ENCODE data around the gene ABHD16B. TPM values are rescaled to one million over a fixed set of nuclear protein-coding genes. Genes with fewer than 3 reads are reported as not detected.

ABHD16B gene
- total RNA-seq, 1 experiment from 2014 or later: not detected

GRCh38 chr20:63831993-63832686 lies 29.2 kb upstream of the ABHD16B start:
- in situ Hi-C loops (cut with HindIII; ENCODE audit: low pct_unique_long_range_greater_than_20kb, low sequenced_read_pairs): no loop called here
- no peak for DNase-seq (ENCODE audit: low read depth)

GRCh38 chr20:63833776-63834490 lies 27.4 kb upstream of the ABHD16B start:
- no peak for DNase-seq (ENCODE audit: low read depth)
- in situ Hi-C loops (cut with HindIII; ENCODE audit: low pct_unique_long_range_greater_than_20kb, low sequenced_read_pairs): no loop called here

- in situ Hi-C loops (cut with HindIII; ENCODE audit: low pct_unique_long_range_greater_than_20kb, low sequenced_read_pairs): no loop called here
- DNase-seq (ENCODE audit: low read depth): no peak
Observed at GRCh38 chr20:63834491-63834880, 26.8 kb upstream of the ABHD16B start.

DNA sequence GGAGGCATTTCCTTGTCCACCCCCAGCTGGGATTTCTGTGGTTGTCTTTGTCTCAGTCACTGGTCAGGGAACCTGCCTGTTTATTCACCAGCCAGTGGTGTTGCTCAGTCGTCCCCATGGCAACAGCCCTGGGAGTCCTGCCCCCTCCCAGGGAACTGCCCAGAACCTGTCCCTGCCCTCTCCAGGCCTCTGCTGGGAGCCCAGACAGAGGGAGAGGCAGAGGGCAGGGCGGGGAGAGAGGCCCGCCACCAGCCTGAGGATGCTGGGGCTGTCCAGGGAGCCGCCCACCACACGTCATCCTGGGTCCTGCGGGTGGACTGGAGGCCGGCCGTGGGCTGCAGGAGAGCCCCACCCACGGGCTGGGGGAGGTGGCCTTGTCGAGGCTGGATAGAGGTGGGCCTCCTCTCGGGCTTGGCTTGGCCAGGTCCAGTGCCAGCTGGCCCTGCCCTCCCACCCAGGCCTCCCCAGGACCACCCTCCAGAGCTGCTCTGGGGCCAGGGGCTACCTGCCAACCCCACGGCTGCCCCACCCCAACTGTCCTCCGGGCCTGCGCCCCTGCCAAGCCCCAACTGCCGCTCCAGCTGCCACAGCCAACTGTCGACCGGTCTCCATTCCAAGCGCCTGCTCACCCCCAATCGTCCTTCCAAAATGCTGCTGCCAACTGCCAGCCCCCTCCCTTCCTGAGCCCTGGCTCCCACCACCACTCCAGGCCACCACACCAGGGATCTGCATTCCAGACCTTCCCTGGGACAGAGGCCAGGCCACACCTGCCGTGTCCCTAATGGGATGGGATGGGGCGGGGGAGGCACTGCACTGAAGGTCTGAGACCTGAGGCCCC lies 26.1 kb upstream of the ABHD16B start:
- peak; percentile 99 for DNase-seq (ENCODE audit: low read depth)
- in situ Hi-C loops (cut with HindIII; ENCODE audit: low pct_unique_long_range_greater_than_20kb, low sequenced_read_pairs): no loop called here

DNA sequence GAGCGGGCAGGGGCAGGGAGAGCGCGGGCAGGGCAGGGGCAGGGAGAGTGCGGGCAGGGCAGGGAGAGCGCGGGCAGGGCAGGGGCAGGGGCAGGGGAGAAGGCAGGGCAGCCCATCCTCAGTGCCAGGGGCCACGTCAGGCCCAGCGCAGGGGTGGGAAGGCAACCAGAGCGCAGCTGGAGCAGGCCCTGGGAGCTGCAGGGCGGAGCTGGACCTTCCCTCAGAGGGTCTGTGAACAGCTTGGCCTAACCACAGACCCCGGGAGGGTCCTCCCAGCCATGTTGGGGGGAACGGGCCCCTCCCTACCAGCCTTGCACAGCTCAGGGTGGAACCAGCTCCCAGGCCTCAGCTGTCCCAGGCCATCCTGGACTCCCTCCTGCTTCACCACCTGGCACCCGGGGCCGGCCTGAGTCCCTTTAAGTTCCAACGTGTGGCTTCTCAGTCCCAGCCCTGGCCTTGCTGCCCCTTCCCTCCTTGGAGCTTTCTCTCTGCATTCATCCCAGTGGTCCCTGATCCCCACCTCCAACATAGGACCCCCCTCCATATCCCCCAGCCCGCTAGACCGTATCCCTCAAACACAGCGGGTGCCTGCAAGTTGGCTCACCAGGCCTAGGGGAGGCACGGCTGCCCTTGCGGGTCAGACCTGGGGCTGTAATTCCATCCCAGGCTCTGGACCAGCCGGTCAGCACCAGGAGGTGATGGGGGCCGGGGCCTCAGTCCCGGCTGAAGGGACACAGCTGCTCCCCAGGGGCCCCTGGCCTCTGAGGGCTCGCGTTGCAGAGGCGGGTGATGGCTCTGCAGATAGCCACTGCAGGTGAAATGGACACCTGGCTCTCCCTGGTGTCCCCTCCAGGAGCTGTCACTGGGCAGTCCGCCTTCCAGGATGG lies 24.6 kb upstream of the ABHD16B start:
- no peak for DNase-seq (ENCODE audit: low read depth)
- in situ Hi-C loops (cut with HindIII; ENCODE audit: low pct_unique_long_range_greater_than_20kb, low sequenced_read_pairs): no loop called here

GRCh38 chr20:63837479-63837878 lies 23.8 kb upstream of the ABHD16B start:
- DNase-seq (ENCODE audit: low read depth): no peak
- in situ Hi-C loops (cut with HindIII; ENCODE audit: low pct_unique_long_range_greater_than_20kb, low sequenced_read_pairs): no loop called here

DNA sequence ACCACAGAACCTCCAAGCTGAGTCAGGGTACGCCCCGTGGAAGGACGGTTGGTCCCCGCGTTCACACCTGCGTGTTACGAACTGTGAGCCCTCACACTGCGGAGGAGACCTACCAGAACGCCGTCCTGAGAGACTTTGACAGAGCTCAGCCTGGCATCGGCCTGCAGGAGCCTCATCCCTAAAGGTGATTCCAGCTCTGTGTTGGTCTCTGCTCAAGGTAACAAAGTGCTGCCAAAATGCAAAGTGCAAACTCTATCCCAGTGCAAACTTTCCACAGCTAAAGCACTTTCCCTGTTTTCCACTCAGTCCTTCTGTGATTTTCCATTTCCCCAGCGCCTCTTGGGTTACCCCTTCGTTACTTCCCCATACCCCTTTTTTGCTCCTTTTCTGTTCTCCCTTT lies 21.7 kb upstream of the ABHD16B start:
- no peak for DNase-seq (ENCODE audit: low read depth)
- in situ Hi-C loops (cut with HindIII; ENCODE audit: low pct_unique_long_range_greater_than_20kb, low sequenced_read_pairs): no loop called here

DNA sequence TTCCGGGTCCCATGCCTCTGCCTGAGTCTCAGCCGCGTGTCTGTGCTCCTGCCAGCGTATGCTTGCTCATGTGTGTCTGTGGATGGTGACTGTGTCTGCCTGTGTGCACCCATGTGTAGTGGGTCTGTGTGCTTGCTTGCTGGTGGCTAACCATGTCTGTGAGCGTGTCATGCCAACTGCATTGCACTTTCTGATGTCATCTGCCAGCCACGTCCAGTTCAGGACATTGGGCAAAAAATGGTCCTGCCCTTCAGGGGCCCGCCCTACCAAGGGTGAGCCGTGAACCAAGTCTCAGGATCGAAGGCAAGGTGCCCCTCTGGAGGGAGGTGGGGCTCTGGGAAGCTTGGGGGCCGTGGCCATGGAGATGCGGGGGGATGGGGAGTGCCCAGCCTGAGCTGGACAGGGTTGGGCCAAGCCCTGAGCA lies 20.9 kb upstream of the ABHD16B start:
- no peak for DNase-seq (ENCODE audit: low read depth)
- in situ Hi-C loops (cut with HindIII; ENCODE audit: low pct_unique_long_range_greater_than_20kb, low sequenced_read_pairs): no loop called here

GRCh38 chr20:63842258-63842657 lies 19.0 kb upstream of the ABHD16B start:
- no peak for DNase-seq (ENCODE audit: low read depth)
- in situ Hi-C loops (cut with HindIII; ENCODE audit: low pct_unique_long_range_greater_than_20kb, low sequenced_read_pairs): no loop called here

GRCh38 chr20:63843222-63843621 lies 18.1 kb upstream of the ABHD16B start:
- no peak for DNase-seq (ENCODE audit: low read depth)

DNA sequence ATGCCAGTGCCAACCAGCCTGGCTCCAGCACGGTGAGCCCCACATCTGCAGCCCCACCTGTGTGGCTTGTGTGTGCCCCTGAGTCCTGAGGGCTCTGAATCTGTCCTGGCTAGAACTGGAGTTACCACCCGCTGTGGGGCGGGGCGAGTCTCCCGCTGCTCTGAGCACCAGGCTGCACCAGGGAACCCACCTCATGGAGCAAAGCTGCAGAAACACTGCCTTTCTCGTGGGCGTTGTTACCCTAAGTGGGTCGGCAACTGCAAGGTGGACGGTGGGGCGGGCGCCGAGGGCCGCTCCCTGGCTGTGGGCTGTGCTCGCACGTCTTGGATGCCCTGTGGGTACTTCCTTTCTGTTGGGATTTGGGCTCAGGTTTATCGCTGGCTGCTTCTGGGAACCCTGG lies 17.5 kb upstream of the ABHD16B start:
- in situ Hi-C loops (cut with HindIII; ENCODE audit: low pct_unique_long_range_greater_than_20kb, low sequenced_read_pairs): no loop called here
- no peak for DNase-seq (ENCODE audit: low read depth)

More at GRCh38 chr20:63843222-63843621, 18.1 kb upstream of the ABHD16B start:
- in situ Hi-C loops (cut with HindIII; ENCODE audit: low pct_unique_long_range_greater_than_20kb, low sequenced_read_pairs): no loop called here

DNA sequence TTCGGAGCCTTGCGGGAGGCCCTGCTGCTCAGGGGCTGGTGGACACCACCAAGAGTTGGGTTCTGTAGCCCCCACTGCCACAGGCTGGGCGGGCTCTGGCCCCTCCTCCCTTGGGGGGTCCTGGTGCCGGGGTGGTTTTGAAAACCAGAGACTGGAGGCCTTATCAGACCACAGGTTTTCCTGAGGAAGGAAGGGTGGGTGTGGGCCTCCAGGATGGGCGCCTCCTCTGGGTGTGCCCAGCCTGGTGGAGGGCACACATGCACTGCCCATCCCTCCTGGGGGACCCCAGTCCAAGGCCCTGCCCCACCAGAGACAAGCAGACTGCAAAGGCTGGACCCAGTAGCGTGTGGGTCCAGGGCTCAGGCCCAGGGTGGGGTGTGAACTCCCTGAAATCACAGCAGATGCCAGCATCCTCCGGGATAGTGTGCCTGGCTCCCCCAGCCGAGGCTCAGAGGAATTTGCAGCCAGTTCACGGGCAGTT lies 16.7 kb upstream of the ABHD16B start:
- DNase-seq (ENCODE audit: low read depth): no peak
- in situ Hi-C loops (cut with HindIII; ENCODE audit: low pct_unique_long_range_greater_than_20kb, low sequenced_read_pairs): no loop called here

DNA sequence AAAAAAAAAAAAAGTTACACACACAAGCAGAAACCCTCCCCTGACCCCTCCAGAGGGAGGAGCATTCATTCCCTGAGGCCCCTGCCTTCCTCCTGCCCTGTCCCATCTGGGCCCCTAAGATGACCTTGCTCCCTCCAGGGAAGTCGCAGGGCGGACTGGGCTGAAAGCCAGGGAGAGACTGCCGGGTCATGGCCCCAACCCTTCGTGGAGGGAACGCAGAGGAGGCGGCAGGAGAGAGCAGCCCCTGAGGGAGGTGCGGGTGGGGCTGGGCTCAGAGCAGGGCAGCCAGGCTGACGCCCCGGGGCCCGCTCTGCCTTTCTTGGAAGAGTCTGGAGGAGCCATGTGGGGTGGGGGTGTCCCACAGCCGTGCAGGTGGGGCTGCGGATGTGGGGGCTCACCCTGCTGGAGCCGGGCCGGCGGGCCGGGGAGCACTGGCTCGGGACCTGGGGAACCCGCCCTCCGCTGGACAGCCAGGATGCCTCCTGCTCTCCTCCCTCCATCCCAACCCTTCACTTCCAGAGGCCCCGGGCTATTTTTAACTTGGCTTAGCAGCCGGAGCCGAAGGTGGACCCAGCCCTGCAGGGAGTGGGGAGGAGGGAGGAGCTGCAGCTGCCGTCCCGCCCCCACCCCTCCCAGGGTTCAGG lies 15.0 kb upstream of the ABHD16B start:
- in situ Hi-C loops (cut with HindIII; ENCODE audit: low pct_unique_long_range_greater_than_20kb, low sequenced_read_pairs): no loop called here
- DNase-seq (ENCODE audit: low read depth): no peak

DNA sequence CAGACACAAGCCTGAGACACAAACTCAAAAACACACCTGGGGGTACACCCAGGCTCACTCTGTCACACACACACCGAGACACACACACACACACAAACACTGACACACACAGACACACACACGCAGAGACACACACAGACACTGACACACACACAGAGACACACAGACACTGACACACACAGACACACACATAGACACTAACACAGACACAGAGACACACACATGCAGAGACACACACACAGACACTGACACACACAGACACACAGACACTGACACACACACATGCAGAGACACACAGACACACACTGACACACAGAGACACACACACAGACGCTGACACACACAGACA lies 14.4 kb upstream of the ABHD16B start:
- in situ Hi-C loops (cut with HindIII; ENCODE audit: low pct_unique_long_range_greater_than_20kb, low sequenced_read_pairs): no loop called here
- DNase-seq (ENCODE audit: low read depth): no peak

DNA sequence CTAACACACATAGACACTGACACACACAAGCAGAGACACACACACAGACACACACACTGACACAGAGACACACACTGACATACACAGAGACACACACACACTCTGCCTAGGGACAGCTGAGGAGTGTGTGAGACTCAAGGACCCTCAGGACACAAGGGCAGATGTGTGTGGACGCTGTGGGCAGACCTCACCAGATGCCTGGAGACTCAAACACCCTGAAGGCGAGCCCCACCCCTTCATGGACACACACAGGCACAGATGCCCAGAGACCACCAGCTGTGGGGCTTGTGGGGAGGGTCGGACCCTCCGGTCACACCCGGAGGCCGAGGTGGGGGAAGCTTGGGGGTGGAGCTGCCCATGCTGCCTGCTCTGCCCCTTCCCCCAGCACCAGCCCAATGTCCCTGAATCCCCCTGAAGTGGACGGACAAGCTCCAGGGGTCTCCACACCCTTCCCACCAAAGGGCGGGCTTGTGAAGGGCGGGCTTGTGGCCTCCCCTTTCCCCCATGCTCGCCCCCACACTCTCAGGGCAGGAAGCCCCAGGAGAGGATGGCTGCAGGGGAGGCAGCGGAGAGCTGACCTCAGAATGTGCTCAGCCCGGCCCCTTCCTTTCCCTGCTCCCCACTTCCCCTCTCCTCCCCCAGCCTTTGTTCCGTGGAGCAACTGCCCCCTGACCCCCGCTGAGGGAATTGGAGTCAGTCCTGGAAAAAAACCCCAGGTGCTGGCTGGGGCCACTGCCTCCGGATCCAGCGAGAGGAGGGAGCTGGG lies 13.9 kb upstream of the ABHD16B start:
- no peak for DNase-seq (ENCODE audit: low read depth)
- in situ Hi-C loops (cut with HindIII; ENCODE audit: low pct_unique_long_range_greater_than_20kb, low sequenced_read_pairs): no loop called here

GRCh38 chr20:63848003-63848911 lies 13.0 kb upstream of the ABHD16B start:
- in situ Hi-C loops (cut with HindIII; ENCODE audit: low pct_unique_long_range_greater_than_20kb, low sequenced_read_pairs): no loop called here
- DNase-seq (ENCODE audit: low read depth): no peak

All from Caki2 (cell line).